OCI-LY7 (cell line): Measurements from ENCODE around the gene ROBO1. TPM values are rescaled to one million over a fixed set of nuclear protein-coding genes. Genes with fewer than 3 reads are reported as not detected.

ENCODE experiments used
- BruUV-seq: library from RNA; stranded (reverse); fragments of 400-500 nt; replicated peaks from 2 replicates; lab custom pipeline; 2021; lab: Mats Ljungman, UMichigan
- CTCF ChIA-PET: fragments of 300-600 bp; sonication (Branson Sonifier 250); formaldehyde crosslinking; loops from one replicate; lab custom pipeline; 2022; ENCODE audit warnings: antibody characterized with exemption; ENCODE audit not compliant: unreplicated experiment; lab: Charles Lee
- POLR2A ChIA-PET: fragments of 300-600 bp; sonication (Branson Sonifier 250); formaldehyde crosslinking; loops from one replicate; lab custom pipeline; 2022; ENCODE audit warnings: antibody characterized with exemption; lab: Charles Lee
- DNase-seq: peaks from one replicate; pipeline ENCODE4 v3.0.0-alpha.2; 2015; ENCODE audit warnings: low spot score
- H2AFZ ChIP-seq: fragments of 200-600 bp; sonication (generic), shearing (Covaris generic); 2 replicates; pipeline ENCODE4 v1.6.1; 2014; ENCODE audit warnings: mild to moderate bottlenecking, antibody characterized with exemption, low read length, moderate library complexity
- H3K27ac ChIP-seq: fragments of 200-600 bp; sonication (generic); 2 replicates; pipeline ENCODE4 v1.5.1; 2014; ENCODE audit warnings: mixed run types, low read depth, mild to moderate bottlenecking, moderate library complexity, low read length, inconsistent platforms; ENCODE audit not compliant: poor library complexity, severe bottlenecking
- H3K36me3 ChIP-seq: fragments of 200-600 bp; sonication (generic); 2 replicates; pipeline ENCODE4 v1.6.1; 2014; ENCODE audit warnings: mild to moderate bottlenecking, antibody characterized with exemption, low read length, moderate library complexity, mixed read lengths; ENCODE audit not compliant: insufficient read depth
- H3K4me1 ChIP-seq: fragments of 200-600 bp; sonication (generic); 2 replicates; pipeline ENCODE4 v1.5.1; 2014; ENCODE audit warnings: mild to moderate bottlenecking, low read length; ENCODE audit not compliant: insufficient read depth, poor library complexity, severe bottlenecking
- H3K4me2 ChIP-seq: fragments of 200-600 bp; sonication (generic); 2 replicates; pipeline ENCODE4 v1.6.1; 2014; ENCODE audit warnings: mild to moderate bottlenecking, low read length
- H3K4me3 ChIP-seq: fragments of 200-600 bp; sonication (generic); 2 replicates; pipeline ENCODE4 v1.5.1; 2014; ENCODE audit warnings: mild to moderate bottlenecking, low read depth, low read length; ENCODE audit not compliant: poor library complexity, severe bottlenecking
- H3K79me2 ChIP-seq: fragments of 200-600 bp; sonication (generic); 2 replicates; pipeline ENCODE4 v1.6.1; 2016; ENCODE audit warnings: low read depth, mild to moderate bottlenecking, low read length, moderate library complexity, mixed read lengths; ENCODE audit not compliant: insufficient read depth
- H3K9me2 ChIP-seq: fragments of 200-600 bp; sonication (generic); 2 replicates; pipeline ENCODE4 v1.6.1; 2016; ENCODE audit warnings: mild to moderate bottlenecking, low read length, mixed read lengths; ENCODE audit not compliant: insufficient read depth
- H3K9me3 ChIP-seq: fragments of 200-600 bp; sonication (generic); 2 replicates; pipeline ENCODE4 v1.6.1; 2014; ENCODE audit warnings: mild to moderate bottlenecking, mixed run types, low read length, mixed read lengths
- H4K20me1 ChIP-seq: fragments of 200-600 bp; sonication (generic); 2 replicates; pipeline ENCODE4 v1.6.1; 2014; ENCODE audit warnings: mild to moderate bottlenecking, antibody characterized with exemption, low read length, moderate library complexity, mixed read lengths; ENCODE audit not compliant: insufficient read depth
- EZH2phosphoT487 ChIP-seq: fragments of 200-600 bp; sonication (generic); IDR thresholded peaks from 2 replicates; pipeline ENCODE4 v1.6.1; 2018; ENCODE audit warnings: low read depth, borderline replicate concordance, mild to moderate bottlenecking, mixed run types, antibody characterized with exemption, low read length, moderate library complexity, mixed read lengths
- intact Hi-C: fragments of 100-400 bp; cut with micrococcal nuclease; formaldehyde crosslinking; loops from one replicate; pipeline ENCODE4 v1.10.0; 2022; ENCODE audit not compliant: unreplicated experiment
- total RNA-seq, 2 experiments: library from RNA; depleted of rRNA in 1 of 2; stranded (reverse); fragments of >200 nt in 1 of 2; shearing (Covaris generic) in 1 of 2; gene quantifications; 2 replicates each; pipeline ENCODE4 v1.2.3, GENCODE V29; 2014 to 2022
- TF ChIP-seq, protein P1 (sequence below): fragments of 200-600 bp; sonication (generic); conservative IDR thresholded peaks from 2 replicates; pipeline ENCODE4 v1.5.1; 2014; ENCODE audit warnings: mild to moderate bottlenecking, antibody characterized with exemption, low read length, moderate library complexity, mixed read lengths

Gene ROBO1
- total RNA-seq, 2 experiments from 2014 or later, result not detected

DNA sequence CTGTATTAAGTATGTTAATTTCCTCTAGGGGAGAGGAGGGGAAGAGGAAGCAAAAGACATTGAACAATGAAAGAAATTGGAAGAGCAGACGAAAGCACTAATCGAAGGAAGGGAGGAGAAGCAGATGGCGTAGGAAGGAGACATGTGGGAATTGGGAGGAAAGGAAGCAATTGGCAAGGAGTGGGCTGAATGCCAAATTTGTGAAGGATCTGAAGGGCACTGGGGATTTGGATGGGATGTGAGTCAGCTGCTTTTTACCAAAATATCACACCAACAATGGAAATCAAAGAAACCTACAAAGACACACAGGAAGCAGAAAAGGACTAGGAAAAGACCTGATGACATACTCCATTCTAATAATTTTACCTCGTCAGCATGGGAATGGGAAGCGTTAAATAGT, 1029.8 kb downstream of the ROBO1 start:
- Histone ChIP-seq H2AFZ (no peak overlapping the region), H3K79me2 (no peaks in the 10 kb centered on the region), H3K9me2 (no peaks in the 10 kb centered on the region), H3K9me3 (no peaks in the 10 kb centered on the region), H3K36me3 (no peaks in the 10 kb centered on the region), H3K4me2 (no peak overlapping the region), H4K20me1 (no peaks in the 10 kb centered on the region), H3K4me3 (no peak overlapping the region), H3K27ac (no peak overlapping the region), H3K4me1 (no peaks in the 10 kb centered on the region)
- no peak for TF ChIP-seq EZH2phosphoT487
- TF ChIP-seq, protein P1, sequence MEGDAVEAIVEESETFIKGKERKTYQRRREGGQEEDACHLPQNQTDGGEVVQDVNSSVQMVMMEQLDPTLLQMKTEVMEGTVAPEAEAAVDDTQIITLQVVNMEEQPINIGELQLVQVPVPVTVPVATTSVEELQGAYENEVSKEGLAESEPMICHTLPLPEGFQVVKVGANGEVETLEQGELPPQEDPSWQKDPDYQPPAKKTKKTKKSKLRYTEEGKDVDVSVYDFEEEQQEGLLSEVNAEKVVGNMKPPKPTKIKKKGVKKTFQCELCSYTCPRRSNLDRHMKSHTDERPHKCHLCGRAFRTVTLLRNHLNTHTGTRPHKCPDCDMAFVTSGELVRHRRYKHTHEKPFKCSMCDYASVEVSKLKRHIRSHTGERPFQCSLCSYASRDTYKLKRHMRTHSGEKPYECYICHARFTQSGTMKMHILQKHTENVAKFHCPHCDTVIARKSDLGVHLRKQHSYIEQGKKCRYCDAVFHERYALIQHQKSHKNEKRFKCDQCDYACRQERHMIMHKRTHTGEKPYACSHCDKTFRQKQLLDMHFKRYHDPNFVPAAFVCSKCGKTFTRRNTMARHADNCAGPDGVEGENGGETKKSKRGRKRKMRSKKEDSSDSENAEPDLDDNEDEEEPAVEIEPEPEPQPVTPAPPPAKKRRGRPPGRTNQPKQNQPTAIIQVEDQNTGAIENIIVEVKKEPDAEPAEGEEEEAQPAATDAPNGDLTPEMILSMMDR, result no peak
- BruUV-seq, result no TSS peak
- intact Hi-C loops, result no loop called here
- CTCF ChIA-PET, result no interaction called here
- POLR2A ChIA-PET, result interaction anchor here (1.1 kb wide), 1 partner anchor 10 kb away, joined by 4 read pairs; no protein-coding TSS in a partner anchor
- DNase-seq, result no peak

DNA sequence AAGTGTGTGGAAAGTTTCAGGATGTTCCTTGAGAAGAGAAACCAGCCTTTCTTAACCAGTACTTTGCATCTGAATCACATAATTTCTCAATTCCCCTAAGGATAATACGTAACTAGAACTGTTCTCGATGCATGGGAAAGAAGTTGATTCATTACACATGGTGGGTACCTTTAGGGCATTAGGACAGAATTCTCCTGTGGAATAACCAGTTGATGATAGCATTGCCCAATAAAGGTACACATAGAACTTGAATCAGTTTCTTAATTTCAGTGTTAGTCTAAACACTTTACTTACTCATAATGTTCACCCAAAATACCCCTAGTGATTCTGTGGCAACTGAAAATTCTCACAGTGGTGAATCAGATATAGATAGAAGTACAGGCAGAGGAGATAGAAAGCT, 1030.9 kb downstream of the ROBO1 start:
- POLR2A ChIA-PET, result no interaction called here
- no peak for TF ChIP-seq EZH2phosphoT487
- TF ChIP-seq, protein P1, result no peak

DNA sequence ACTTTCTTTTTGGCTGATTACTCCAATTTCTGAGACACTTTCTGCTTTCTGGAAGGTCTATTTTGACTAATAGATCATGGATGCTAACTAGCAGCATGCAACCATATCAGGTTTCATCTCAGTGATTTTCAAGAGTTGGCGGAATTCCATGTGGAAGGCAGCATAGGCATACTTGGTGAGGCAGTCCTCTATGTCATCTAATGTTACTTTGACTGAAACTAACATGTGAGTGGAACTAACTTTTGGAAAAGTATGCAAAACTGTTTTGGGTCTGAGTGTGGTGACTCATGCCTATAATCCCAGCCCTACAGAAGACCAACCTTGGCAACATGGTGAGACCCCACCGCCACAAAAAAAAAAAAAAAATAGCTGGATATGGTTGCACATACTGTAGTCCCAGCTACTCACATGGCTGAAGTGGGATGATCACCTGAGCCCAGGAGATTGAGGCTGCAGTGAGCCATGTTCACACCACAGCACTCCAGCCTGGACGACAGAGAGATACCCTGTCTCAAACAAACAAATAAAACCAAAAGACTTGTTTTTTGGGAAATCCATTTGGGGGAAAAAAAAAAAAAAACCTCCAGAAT, 1033.7 kb downstream of the ROBO1 start:
- POLR2A ChIA-PET, result no interaction called here
- H3K9me3 ChIP-seq, result no peaks in the 10 kb centered on the region

More for the DNA sequence above, 1030.9 kb downstream of the ROBO1 start:
- Histone ChIP-seq H3K79me2 (no peaks in the 10 kb centered on the region), H4K20me1 (no peaks in the 10 kb centered on the region), H3K4me3 (no peak overlapping the region), H3K9me3 (no peaks in the 10 kb centered on the region), H3K36me3 (no peaks in the 10 kb centered on the region), H3K27ac (no peak overlapping the region), H3K4me2 (no peak overlapping the region), H3K4me1 (no peaks in the 10 kb centered on the region), H3K9me2 (no peaks in the 10 kb centered on the region), H2AFZ (no peak overlapping the region)
- intact Hi-C loops, result no loop called here
- BruUV-seq, result no TSS peak
- no peak for DNase-seq
- CTCF ChIA-PET, result no interaction called here

More for the DNA sequence above, 1033.7 kb downstream of the ROBO1 start:
- CTCF ChIA-PET, result no interaction called here
- Histone ChIP-seq H3K4me1 (no peaks in the 10 kb centered on the region), H3K4me2 (no peak overlapping the region), H2AFZ (no peak overlapping the region), H3K9me2 (no peaks in the 10 kb centered on the region), H3K36me3 (no peaks in the 10 kb centered on the region), H3K79me2 (no peaks in the 10 kb centered on the region), H3K27ac (no peak overlapping the region), H3K4me3 (no peak overlapping the region), H4K20me1 (no peaks in the 10 kb centered on the region)
- no TSS peak for BruUV-seq
- TF ChIP-seq, protein P1, result no peak
- TF ChIP-seq EZH2phosphoT487, result no peak
- DNase-seq, result no peak
- intact Hi-C loops, result no loop called here
